Stimulated activated CD4-positive, alpha-beta T cell treated with anti-CD3 and anti-CD28 coated beads, TNF-alpha, amount 100 ng/mL, for 4 hours (primary cell): ENCODE data around the gene GLT1D1.

Source experiments
- DNase-seq, 3 experiments: peaks; one replicate each; pipeline ENCODE4 v3.0.0-alpha.2; 2020; ENCODE audit warnings: low read depth in 3 of 3

Gene GLT1D1

DNA sequence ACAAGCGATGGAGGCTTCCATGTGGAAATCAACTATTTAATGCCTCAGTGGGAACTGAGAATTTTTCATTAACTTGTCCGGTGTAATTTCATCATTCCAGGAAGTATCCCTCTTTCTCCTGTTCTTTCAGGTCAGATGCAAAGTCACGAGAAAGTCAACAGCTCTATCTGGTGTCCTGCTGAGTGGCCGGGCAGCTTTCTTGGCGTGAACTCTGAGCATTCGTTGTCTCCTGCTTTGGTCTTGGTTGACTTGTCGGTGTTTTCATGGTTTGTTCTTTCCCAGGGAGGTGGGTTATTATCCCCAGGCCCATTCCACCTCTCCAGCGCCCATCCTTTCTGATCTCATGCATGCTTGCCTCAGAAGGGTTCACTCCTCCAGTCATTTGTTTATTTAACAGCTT lies 149.1 kb downstream of the GLT1D1 start:
- DNase-seq = no peak

DNA sequence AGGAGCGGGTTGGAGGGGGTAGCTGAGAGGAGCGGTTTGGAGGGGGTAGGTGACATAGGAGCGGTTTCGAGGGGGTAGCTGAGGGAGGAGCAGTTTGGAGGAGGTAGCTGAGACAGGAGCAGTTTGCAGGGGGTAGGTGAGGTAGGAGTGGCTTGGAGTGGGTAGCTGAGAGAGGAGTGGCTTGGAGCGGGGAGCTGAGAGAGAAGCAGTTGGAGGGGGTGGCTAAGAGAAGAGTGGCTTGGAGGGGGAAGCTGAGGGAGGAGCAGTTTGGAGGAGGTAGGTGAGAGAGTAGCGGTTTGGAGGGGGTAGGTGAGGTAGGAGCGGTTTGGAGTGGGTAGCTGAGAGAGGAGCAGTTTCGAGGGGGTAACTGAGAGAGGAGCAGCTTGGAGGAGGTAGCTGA lies 152.1 kb downstream of the GLT1D1 start:
- no peak for DNase-seq

DNA sequence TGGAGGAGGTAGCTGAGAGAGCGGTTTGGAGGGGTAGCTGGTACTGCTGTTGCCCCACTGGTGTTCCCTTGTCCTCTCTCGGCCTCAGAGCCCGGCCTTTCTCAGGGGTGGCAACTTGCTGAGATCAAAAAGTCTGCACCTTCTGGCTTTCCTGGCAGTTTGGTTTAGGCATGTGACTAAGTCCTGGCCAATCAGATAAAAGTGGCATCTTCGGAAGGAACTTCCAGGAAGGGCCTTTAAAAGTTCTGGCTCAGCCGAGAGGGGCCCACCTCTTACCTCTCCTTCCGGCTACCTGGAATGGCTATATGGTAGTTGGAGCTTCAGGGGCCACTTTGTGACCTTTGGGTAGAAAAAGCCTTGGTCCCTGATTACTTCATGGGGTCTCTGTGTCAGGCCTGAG lies 152.6 kb downstream of the GLT1D1 start:
- no peak for DNase-seq

DNA sequence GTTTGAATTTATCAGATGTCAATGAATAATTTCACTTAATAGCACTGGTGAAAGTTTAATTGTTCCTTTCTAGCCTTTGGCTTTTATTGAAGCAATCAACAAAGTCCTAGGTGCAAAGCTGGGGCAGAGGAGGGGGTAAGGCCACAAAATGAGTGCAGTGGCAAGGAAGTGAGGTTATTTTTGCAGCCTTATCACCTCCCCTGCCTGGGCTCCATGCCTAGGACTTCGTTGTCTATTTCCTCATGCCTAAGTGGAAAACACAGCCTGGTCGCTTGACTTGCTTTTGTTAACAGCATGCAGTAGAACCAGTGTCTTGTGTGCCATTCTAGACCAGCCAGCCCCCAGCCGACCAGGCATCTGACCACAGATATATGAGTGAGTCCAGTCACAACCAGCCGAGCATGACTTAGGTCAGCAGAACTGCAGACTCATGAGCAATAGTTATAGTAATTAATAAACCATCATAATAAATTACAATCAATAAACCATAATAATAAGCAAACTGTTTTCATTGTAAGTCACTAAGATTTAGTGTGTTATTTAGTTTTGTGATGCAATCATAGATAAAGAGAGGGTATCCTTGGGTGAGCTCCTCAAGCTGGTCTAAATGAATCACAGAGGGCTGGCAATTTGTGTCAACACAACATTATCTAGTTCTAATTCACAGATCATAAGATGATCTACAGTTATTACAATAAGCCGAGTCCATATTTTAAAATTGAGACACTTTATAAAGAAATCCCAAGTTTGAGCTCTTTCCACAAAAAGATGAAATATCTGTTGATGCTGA lies 156.8 kb downstream of the GLT1D1 start:
- DNase-seq = no peak

DNA sequence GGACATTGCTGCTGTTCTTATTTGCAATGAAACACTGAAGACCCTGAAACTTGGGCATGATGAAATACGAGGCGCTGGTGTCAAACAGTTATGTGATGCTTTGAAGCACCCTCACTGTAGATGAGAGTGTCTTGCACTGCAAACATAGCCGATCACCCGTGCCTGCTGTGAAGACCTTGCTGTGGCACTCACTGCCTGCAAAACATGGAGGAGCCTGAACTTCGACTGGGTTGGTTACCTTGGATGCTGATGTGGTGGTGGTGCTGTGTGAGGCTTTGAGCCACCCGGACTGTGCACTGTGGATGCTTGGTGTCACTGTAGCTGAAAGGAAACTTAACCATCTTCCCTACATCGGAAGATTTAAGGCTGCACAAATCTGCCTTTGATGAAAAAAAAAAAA lies 162.9 kb downstream of the GLT1D1 start:
- DNase-seq = no peak

DNA sequence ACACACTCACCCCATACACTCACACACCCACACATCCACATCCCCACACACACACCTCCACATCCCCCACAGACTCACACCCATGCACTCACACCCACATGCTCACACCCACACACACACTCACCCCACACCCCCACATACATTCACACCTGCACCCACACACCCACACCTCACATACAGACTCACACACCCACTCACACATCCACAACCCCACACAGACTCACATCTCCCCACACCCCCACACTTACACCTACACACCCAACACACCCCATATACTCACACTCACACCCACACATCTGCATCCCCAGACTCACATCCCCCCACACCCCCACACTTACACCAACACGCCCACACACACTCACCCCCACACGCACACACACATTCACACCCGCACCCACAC lies 171.8 kb downstream of the GLT1D1 start:
- DNase-seq = no peak

DNA sequence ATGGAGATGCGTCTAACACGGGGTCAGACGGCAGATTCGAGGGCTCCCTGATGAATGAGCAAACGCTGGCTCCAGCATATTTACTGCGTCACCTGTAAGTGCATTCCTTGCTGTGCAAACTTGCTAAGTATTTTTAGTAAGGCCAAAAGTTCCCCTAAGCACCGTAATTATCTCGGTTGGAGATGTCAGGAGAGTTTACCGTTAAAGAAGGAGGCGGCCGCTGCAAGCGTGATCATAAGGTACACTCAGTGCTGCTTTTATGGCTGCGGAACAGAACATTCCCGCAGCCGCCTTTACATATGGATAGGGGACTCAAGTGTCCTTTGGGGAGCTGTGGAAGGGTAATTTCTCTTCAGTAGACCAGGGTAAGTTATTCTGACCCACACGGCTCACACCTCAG lies 175.6 kb downstream of the GLT1D1 start:
- DNase-seq = no peak
